ENCODE measurements around the gene OOSP4A. TPM values are rescaled to one million over a fixed set of nuclear protein-coding genes. Genes with fewer than 3 reads are reported as not detected.

OOSP4A gene
- polyA plus RNA-seq, 2 of the 4 experiments (the other 2 are of a cell fraction): not detected

DNA sequence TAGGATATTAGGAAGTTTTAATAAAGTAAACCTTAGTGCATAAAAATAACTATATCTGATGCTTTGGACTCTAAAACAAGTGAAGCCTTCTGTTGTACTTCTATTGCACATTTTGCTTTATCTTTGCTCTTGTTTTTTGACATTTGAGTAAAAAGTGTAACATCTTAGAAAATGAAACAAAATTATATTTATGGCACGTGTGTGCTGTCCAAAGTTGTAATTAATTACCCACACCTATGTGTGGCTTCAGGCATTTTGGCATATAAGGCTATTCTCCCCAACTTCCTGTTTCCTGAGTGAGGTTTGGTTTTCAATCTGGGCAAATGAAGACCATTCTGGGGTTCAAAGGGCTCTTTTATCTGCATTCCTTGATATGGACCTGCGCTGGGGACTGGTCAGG lies 25.7 kb upstream of the OOSP4A start, which contains the start of gene OOSP1:
Gene OOSP1 (plus strand): TSS at position 301 of the 400 bp plus-strand sequence. CDS start 23 bp downstream, at position 324.
- TF ChIP-seq FOXS1 (CRISPR knock-in tag; IDR thresholded peaks at IDR 0.05) (no peak), CEBPB (IDR thresholded peaks at IDR 0.05) (no peak), SMC3 (IDR thresholded peaks at IDR 0.05) (no peak), HEYL (CRISPR knock-in tag; IDR thresholded peaks at IDR 0.05) (no peak), JUNB (IDR thresholded peaks at IDR 0.05) (no peak), MAZ (IDR thresholded peaks at IDR 0.05; ENCODE audit: borderline replicate concordance, low read depth, low read length) (no peak), REST (IDR thresholded peaks at IDR 0.05) (no peak), RARB (CRISPR knock-in tag; IDR thresholded peaks at IDR 0.05) (no peak), HDAC2 (IDR thresholded peaks at IDR 0.05) (no peak), PBX3 (IDR thresholded peaks at IDR 0.05) (no peak), RAD21 (conservative IDR thresholded peaks at IDR 0.05 in 1 of 2, IDR thresholded peaks at IDR 0.05 in 1 of 2) (no peak), CHD4 (IDR thresholded peaks at IDR 0.05; ENCODE audit: borderline replicate concordance) (no peak), NFE2L2 (conservative IDR thresholded peaks at IDR 0.05; ENCODE audit: low read length) (no peak)
- 2% methylated on average over 2 of the region's 2 CpGs for WGBS (ENCODE audit: missing lambda C conversion rate)
- CTCF ChIA-PET: no interaction called here

DNA sequence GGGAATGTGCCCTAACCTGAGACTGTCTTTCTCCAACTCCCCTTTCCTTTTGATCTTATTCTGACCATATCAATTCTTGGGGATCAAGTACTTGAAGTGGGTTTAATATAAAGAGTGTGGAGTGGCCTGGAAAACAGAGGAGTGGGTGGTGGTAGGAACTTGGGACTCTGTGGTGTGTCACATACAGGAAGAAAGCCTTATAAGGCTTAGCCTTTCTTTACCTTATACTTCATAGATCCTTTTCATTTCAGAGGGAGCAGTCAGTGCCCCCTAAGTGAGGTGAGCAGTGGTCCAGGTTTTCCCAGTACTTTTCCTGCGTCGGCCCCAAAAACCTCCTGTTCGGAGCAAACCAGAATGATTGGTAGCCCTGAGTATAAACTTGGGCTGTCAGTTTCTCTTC lies 25.1 kb upstream of the OOSP4A start:
- Histone ChIP-seq H3K4me2 (no peak overlapping the region), H3K27ac (no peak overlapping the region), H3K4me1 (no peaks in the 10 kb centered on the region), H3K4me3 (no peak overlapping the region), H3K9me3 (no peaks in the 10 kb centered on the region)
- 56% methylated on average over 3 of the region's 3 CpGs for WGBS (ENCODE audit: missing lambda C conversion rate)
- ChIA-PET POLR2A (no interaction called here), CTCF (no interaction called here)
- ATAC-seq (no peak), FAIRE-seq (no peak), DNase-seq (ENCODE audit: low read depth in 1 of 2, low spot score in 1 of 2) (no peak)
- TF ChIP-seq ZFP36 (IDR thresholded peaks at IDR 0.05; ENCODE audit: borderline replicate concordance, partially characterized antibody) (no peak), HDAC2 (IDR thresholded peaks at IDR 0.05) (no peak), EHF (CRISPR knock-in tag; IDR thresholded peaks at IDR 0.05) (no peak), PHF8 (IDR thresholded peaks at IDR 0.05; ENCODE audit: borderline replicate concordance, low read depth) (no peak), SREBF2 (IDR thresholded peaks at IDR 0.05) (no peak), HOXA7 (CRISPR knock-in tag; IDR thresholded peaks at IDR 0.05) (no peak), JUN (IDR thresholded peaks at IDR 0.05) (no peak)

More for the DNA sequence above, 25.7 kb upstream of the OOSP4A start, which contains the start of gene OOSP1:
- Histone ChIP-seq H3K9me3 (no peaks in the 10 kb centered on the region), H3K4me2 (no peak within 1 kb of the TSS), H3K27ac (no peak within 1 kb of the TSS), H3K4me3 (no peak within 1 kb of the TSS), H3K4me1 (no peaks in the 10 kb centered on the region)
- ATAC-seq (no peak), FAIRE-seq (no peak), DNase-seq (ENCODE audit: low read depth in 1 of 2, low spot score in 1 of 2) (no peak)
- POLR2A ChIA-PET: no interaction called here

- no peak overlapping the region for H3K4me3 ChIP-seq
- ATAC-seq (no peak), DNase-seq (ENCODE audit: low read depth in 1 of 2, low spot score in 1 of 2) (no peak), FAIRE-seq (no peak)
- no peaks in the 10 kb centered on the region for H3K4me1 ChIP-seq
- H3K4me2 ChIP-seq: no peak overlapping the region
- POLR2A ChIA-PET: no interaction called here
- no peak overlapping the region for H3K27ac ChIP-seq
- no peak for TF ChIP-seq MAFK (IDR thresholded peaks at IDR 0.05; ENCODE audit: partially characterized antibody)
- no peak for TF ChIP-seq FOSB (CRISPR knock-in tag; IDR thresholded peaks at IDR 0.05)
- 3% methylated on average over 2 of the region's 2 CpGs for WGBS (ENCODE audit: missing lambda C conversion rate)
- no peaks in the 10 kb centered on the region for H3K9me3 ChIP-seq
- CTCF ChIA-PET: no interaction called here
These were observed 24.4 kb upstream of the OOSP4A start for GRCh38 chr11:59939482-59939881.

All from A549 (cell line).